ENCODE results near the gene PPM1B. TPM values are rescaled to one million over a fixed set of nuclear protein-coding genes. Genes with fewer than 3 reads are reported as not detected.
A peak's percentile ranks its signal among the peaks of the same experiment; 100 is the strongest.

The PPM1B gene
- total and polyA plus RNA-seq, 4 donors: 48.2 to 94.1 (median 76.2) TPM

DNA sequence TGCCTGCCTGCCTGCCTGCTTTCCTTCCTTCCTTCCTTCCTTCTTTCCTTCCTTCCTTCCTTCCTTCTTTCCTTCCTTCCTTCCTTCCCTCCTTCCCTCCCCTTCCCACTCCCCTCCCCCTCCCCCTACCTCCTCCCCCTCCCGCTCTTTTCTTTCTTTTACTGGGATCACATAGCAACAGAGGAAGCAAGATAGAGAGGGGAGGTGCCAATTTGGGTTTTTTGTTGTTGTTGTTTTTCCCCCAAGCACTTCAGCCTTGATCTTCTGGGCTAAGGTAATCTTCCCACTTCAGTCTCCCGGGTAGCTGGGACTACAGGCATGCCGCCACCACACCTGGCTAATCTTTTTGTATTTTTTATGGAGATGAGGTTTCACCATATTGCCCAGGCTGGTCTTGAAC, 20.0 kb downstream of the PPM1B start:
- no peak for DNase-seq (ENCODE audit: low read depth in 4 of 6, low spot score in 6 of 6)
- Histone ChIP-seq H3K27ac (ENCODE audit: low read depth, low read length) (no peak overlapping the region), H3K9me3 (ENCODE audit: control insufficient read depth, insufficient read depth, low read length) (no peaks in the 10 kb centered on the region), H3K4me3 (ENCODE audit: low read depth, low read length) (no peak overlapping the region), H3K4me1 (ENCODE audit: control insufficient read depth, insufficient read depth, low read length) (peaks cover 2% of the 10 kb centered on the region), H3K27me3 (ENCODE audit: control insufficient read depth, insufficient read depth, low read length) (no peaks in the 10 kb centered on the region), H3K36me3 (ENCODE audit: control insufficient read depth, insufficient read depth, low read length) (no peaks in the 10 kb centered on the region)
- WGBS (ENCODE audit: insufficient coverage): no CpG with 5 or more reads among the region's 3 CpGs

DNA sequence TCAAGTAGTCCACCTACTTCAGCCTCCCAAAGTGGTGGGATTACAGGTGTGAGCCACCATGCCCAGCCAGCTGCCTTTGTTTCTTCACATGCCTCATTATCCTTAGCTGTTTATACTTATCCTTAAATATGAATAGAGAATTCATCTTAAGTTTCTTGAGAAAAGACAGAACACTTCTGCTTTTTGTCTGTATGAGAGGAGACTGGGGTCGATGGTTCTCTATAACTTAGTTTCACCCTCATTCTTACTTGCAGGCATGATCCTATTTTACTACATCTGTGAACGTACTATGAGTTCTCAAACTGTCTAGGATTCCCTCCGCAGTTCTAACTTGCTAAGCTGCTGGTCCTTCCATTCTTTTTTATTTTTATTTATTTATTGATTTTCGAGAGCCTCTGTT, 20.4 kb downstream of the PPM1B start:
- H3K36me3 ChIP-seq (ENCODE audit: control insufficient read depth, insufficient read depth, low read length): no peaks in the 10 kb centered on the region
- no peaks in the 10 kb centered on the region for H3K27me3 ChIP-seq (ENCODE audit: control insufficient read depth, insufficient read depth, low read length)
- no peaks in the 10 kb centered on the region for H3K4me1 ChIP-seq (ENCODE audit: control insufficient read depth, insufficient read depth, low read length)
- H3K27ac ChIP-seq (ENCODE audit: low read depth, low read length): no peak overlapping the region
- no peak overlapping the region for H3K4me3 ChIP-seq (ENCODE audit: low read depth, low read length)
- H3K9me3 ChIP-seq (ENCODE audit: control insufficient read depth, insufficient read depth, low read length): no peaks in the 10 kb centered on the region
- no peak for DNase-seq (ENCODE audit: low read depth in 4 of 6, low spot score in 6 of 6)
- WGBS (ENCODE audit: insufficient coverage): no CpG with 5 or more reads among the region's 4 CpGs

DNA sequence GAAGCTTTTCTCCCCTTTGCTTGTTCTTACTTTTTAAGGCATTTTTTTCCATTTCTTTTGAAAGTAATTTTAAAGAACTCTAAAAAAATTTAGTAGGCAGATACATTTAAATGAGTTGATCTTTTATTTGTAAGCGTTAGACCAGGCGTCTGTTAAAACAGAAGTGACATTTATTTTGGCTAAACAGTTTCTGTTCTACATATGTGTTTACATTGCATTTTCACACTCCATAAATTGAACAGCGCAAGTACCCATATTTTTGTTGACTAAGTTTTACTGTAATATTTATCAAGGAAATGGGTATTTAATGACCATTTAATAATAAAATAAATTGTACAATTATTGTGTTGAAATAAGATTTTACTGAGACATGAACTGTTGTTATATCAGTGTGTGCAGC, 21.9 kb downstream of the PPM1B start:
- WGBS (ENCODE audit: insufficient coverage): no CpG with 5 or more reads among the region's 3 CpGs
- H3K4me1 ChIP-seq (ENCODE audit: control insufficient read depth, insufficient read depth, low read length): no peaks in the 10 kb centered on the region
- DNase-seq (ENCODE audit: low read depth in 4 of 6, low spot score in 6 of 6): peak in 1 of 6 donors; percentile 76

DNA sequence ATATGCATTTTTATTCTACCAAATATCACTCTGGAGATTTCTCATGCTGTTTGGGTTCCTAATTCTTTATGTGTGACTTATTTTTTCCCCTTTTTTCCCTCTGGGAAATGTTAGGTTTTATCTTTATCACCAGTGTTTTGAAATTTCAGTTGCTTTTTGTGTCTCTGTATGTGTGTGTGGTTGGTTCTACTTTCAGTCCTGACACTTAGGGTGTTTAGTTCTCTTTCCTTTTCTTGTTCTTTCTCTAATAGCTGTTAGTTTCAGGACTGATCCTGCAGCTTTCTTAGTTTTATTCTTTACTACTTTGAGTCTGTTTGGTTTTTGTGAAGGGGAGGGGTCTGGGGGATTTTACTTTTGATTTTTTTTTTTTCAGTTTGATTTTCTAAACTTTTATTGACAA, 23.1 kb downstream of the PPM1B start:
- Histone ChIP-seq H3K4me1 (ENCODE audit: control insufficient read depth, insufficient read depth, low read length) (no peaks in the 10 kb centered on the region), H3K4me3 (ENCODE audit: low read depth, low read length) (no peak overlapping the region), H3K27me3 (ENCODE audit: control insufficient read depth, insufficient read depth, low read length) (no peaks in the 10 kb centered on the region), H3K27ac (ENCODE audit: low read depth, low read length) (no peak overlapping the region), H3K9me3 (ENCODE audit: control insufficient read depth, insufficient read depth, low read length) (no peaks in the 10 kb centered on the region), H3K36me3 (ENCODE audit: control insufficient read depth, insufficient read depth, low read length) (no peaks in the 10 kb centered on the region)
- no peak for DNase-seq (ENCODE audit: low read depth in 4 of 6, low spot score in 6 of 6)

More for the DNA sequence above, 21.9 kb downstream of the PPM1B start:
- Histone ChIP-seq H3K27me3 (ENCODE audit: control insufficient read depth, insufficient read depth, low read length) (no peaks in the 10 kb centered on the region), H3K9me3 (ENCODE audit: control insufficient read depth, insufficient read depth, low read length) (no peaks in the 10 kb centered on the region), H3K36me3 (ENCODE audit: control insufficient read depth, insufficient read depth, low read length) (no peaks in the 10 kb centered on the region), H3K4me3 (ENCODE audit: low read depth, low read length) (no peak overlapping the region), H3K27ac (ENCODE audit: low read depth, low read length) (no peak overlapping the region)

DNA sequence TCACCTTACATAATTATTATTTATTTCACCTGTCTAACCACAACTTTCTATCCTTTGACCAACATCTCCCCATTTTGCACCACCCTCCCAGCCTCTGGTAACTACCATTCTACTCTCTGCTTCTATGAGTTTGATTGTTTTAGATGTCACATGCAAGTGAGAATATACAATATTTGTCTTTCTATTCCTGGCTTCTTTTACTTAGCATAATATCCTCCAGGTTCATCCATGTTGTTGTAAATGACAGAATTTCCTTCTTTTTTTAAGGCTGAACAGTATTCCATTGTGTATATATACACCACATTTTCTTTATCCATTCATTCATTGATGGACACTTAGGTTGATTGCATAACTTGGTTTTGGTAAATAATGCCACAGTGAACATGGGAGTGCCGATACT, 24.0 kb downstream of the PPM1B start:
- Histone ChIP-seq H3K4me1 (ENCODE audit: control insufficient read depth, insufficient read depth, low read length) (no peaks in the 10 kb centered on the region), H3K27me3 (ENCODE audit: control insufficient read depth, insufficient read depth, low read length) (no peaks in the 10 kb centered on the region), H3K36me3 (ENCODE audit: control insufficient read depth, insufficient read depth, low read length) (no peaks in the 10 kb centered on the region), H3K9me3 (ENCODE audit: control insufficient read depth, insufficient read depth, low read length) (no peaks in the 10 kb centered on the region), H3K27ac (ENCODE audit: low read depth, low read length) (no peak overlapping the region), H3K4me3 (ENCODE audit: low read depth, low read length) (no peak overlapping the region)
- no peak for DNase-seq (ENCODE audit: low read depth in 4 of 6, low spot score in 6 of 6)
- WGBS (ENCODE audit: insufficient coverage): no CpG with 5 or more reads among the region's 1 CpG

DNA sequence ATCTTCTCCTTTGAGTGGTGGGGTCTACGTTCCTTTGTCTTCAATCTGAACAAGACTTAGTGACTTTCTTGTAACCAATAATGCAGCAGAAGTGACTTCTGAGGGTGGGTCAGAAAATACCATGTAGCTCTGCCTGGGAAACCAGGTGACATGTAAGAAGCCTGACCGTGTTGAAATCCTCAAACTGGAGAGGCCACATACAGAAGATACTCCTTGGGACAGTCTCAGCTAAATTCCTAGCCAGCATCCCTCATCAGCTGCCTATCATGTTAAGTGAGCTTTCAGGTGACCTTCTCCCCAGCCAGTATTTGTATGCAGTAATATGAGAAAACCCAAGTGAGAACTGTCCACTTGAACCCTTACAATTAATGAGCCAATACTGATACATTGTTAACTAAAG, 27.0 kb downstream of the PPM1B start:
- Histone ChIP-seq H3K4me3 (ENCODE audit: low read depth, low read length) (no peak overlapping the region), H3K9me3 (ENCODE audit: control insufficient read depth, insufficient read depth, low read length) (no peaks in the 10 kb centered on the region), H3K4me1 (ENCODE audit: control insufficient read depth, insufficient read depth, low read length) (no peaks in the 10 kb centered on the region), H3K27me3 (ENCODE audit: control insufficient read depth, insufficient read depth, low read length) (no peaks in the 10 kb centered on the region), H3K27ac (ENCODE audit: low read depth, low read length) (no peak overlapping the region), H3K36me3 (ENCODE audit: control insufficient read depth, insufficient read depth, low read length) (no peaks in the 10 kb centered on the region)
- DNase-seq (ENCODE audit: low read depth in 4 of 6, low spot score in 6 of 6): no peak
- WGBS (ENCODE audit: insufficient coverage): 100% methylated on average over 1 of the region's 2 CpGs

DNA sequence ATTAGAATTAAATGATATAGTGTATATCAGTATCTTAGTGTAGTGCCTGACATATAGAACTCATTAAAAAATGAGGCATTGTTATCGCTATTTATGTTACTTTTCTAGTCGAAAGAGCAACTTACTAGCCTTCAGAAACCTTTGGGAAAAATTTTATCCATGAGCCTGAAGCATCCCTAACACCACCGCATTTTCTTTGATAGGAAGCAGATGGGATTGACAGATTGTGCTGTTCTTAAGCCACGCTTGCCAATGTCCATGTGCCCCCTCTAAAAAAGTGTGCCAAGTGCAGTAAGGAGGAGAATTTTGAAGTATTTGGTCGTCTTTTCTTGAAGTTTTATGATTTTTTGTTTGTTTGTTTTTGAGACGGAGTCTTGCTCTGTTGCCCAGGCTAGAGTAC, 29.1 kb downstream of the PPM1B start:
- peak in 1 of 6 donors; percentile 49 for DNase-seq (ENCODE audit: low read depth in 4 of 6, low spot score in 6 of 6)
- Histone ChIP-seq H3K27me3 (ENCODE audit: control insufficient read depth, insufficient read depth, low read length) (no peaks in the 10 kb centered on the region), H3K36me3 (ENCODE audit: control insufficient read depth, insufficient read depth, low read length) (no peaks in the 10 kb centered on the region), H3K27ac (ENCODE audit: low read depth, low read length) (no peak overlapping the region), H3K4me3 (ENCODE audit: low read depth, low read length) (no peak overlapping the region), H3K4me1 (ENCODE audit: control insufficient read depth, insufficient read depth, low read length) (no peaks in the 10 kb centered on the region), H3K9me3 (ENCODE audit: control insufficient read depth, insufficient read depth, low read length) (no peaks in the 10 kb centered on the region)
- WGBS (ENCODE audit: insufficient coverage): 69% methylated on average over 2 of the region's 6 CpGs

DNA sequence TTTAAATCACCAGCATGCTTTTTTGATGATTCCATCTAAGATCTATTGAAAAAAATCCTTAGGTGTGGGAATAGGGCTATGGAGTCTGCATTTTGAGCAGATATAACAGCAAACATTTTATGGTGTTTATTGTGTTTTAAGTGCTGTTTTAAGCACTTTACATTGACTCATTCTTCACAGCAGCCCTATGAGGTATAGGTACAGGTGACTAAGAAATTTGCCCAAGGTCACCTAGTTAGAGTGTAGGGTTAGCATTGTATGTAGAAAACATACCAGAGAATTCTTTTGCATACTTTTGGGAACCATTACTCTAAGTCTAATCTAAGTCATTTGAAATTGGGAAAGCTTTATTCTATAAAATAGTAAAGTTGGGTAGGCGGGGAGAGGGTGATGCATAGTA, 31.3 kb downstream of the PPM1B start:
- no peak overlapping the region for H3K27ac ChIP-seq (ENCODE audit: low read depth, low read length)
- no peak overlapping the region for H3K4me3 ChIP-seq (ENCODE audit: low read depth, low read length)
- no peaks in the 10 kb centered on the region for H3K4me1 ChIP-seq (ENCODE audit: control insufficient read depth, insufficient read depth, low read length)
- no peak for DNase-seq (ENCODE audit: low read depth in 4 of 6, low spot score in 6 of 6)
- H3K9me3 ChIP-seq (ENCODE audit: control insufficient read depth, insufficient read depth, low read length): no peaks in the 10 kb centered on the region
- WGBS (ENCODE audit: insufficient coverage): no CpG with 5 or more reads among the region's 1 CpG
- H3K27me3 ChIP-seq (ENCODE audit: control insufficient read depth, insufficient read depth, low read length): no peaks in the 10 kb centered on the region
- H3K36me3 ChIP-seq (ENCODE audit: control insufficient read depth, insufficient read depth, low read length): no peaks in the 10 kb centered on the region

DNA sequence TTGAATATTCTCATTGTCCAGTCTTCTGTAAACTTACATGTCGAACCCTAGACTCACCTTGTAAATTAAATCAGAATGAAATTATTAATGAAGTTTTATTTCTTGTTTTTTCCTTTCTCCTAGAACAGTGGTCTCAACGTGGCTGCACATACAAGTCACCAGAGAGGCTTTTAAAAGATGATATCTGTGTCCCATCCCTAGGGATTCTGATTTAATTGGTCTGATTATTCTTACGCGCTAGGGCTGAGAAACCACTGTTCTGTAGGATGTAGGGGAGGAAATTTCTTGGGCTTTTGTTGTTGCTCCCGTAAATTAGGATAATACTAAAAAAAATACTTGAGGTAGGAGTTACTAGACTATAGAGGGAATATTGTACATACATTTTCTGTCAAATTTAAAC, 32.1 kb downstream of the PPM1B start:
- no peak for DNase-seq (ENCODE audit: low read depth in 4 of 6, low spot score in 6 of 6)
- Histone ChIP-seq H3K4me1 (ENCODE audit: control insufficient read depth, insufficient read depth, low read length) (no peaks in the 10 kb centered on the region), H3K27ac (ENCODE audit: low read depth, low read length) (no peak overlapping the region), H3K4me3 (ENCODE audit: low read depth, low read length) (no peak overlapping the region), H3K27me3 (ENCODE audit: control insufficient read depth, insufficient read depth, low read length) (no peaks in the 10 kb centered on the region), H3K9me3 (ENCODE audit: control insufficient read depth, insufficient read depth, low read length) (no peaks in the 10 kb centered on the region), H3K36me3 (ENCODE audit: control insufficient read depth, insufficient read depth, low read length) (no peaks in the 10 kb centered on the region)
- 83% methylated on average over 1 of the region's 5 CpGs for WGBS (ENCODE audit: insufficient coverage)

DNA sequence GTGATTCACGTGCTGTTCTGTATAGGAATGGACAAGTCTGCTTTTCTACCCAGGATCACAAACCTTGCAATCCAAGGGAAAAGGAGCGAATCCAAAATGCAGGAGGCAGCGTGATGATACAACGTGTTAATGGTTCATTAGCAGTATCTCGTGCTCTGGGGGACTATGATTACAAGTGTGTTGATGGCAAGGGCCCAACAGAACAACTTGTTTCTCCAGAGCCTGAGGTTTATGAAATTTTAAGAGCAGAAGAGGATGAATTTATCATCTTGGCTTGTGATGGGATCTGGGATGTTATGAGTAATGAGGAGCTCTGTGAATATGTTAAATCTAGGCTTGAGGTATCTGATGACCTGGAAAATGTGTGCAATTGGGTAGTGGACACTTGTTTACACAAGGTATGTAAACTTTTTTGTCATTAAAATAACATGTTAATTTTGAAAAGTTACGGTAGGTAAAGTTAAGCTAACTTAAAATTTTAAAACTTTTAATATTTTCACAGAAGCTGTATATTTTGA, 33.0 kb downstream of the PPM1B start:
- Histone ChIP-seq H3K9me3 (ENCODE audit: control insufficient read depth, insufficient read depth, low read length) (no peaks in the 10 kb centered on the region), H3K27me3 (ENCODE audit: control insufficient read depth, insufficient read depth, low read length) (no peaks in the 10 kb centered on the region), H3K27ac (ENCODE audit: low read depth, low read length) (no peak overlapping the region), H3K4me3 (ENCODE audit: low read depth, low read length) (no peak overlapping the region), H3K4me1 (ENCODE audit: control insufficient read depth, insufficient read depth, low read length) (no peaks in the 10 kb centered on the region), H3K36me3 (ENCODE audit: control insufficient read depth, insufficient read depth, low read length) (no peaks in the 10 kb centered on the region)
- 77% methylated on average over 4 of the region's 6 CpGs for WGBS (ENCODE audit: insufficient coverage)
- peak in 1 of 6 donors; percentile 16 for DNase-seq (ENCODE audit: low read depth in 4 of 6, low spot score in 6 of 6)

Measured in spinal cord (tissue), 10 donors.